Activated naive CD4-positive, alpha-beta T cell treated with anti-CD3 and anti-CD28 coated beads, Interleukin-2, amount 10 ng/mL, durations not matched to agents 7 days and 5 days (primary cell): ENCODE results near the gene GHR.
"Not testable (repeated sequence)": the region's sequence is repeated elsewhere in the genome, so short reads cannot be mapped to it uniquely, and the experiment has no call there.

Source experiments
- CTCF ChIA-PET: fragments of 350-600 bp; sonication (Branson Sonifier 250); formaldehyde crosslinking; loops from one replicate; lab custom pipeline; 2021; ENCODE audit warnings: antibody characterized with exemption; lab: Charles Lee
- DNase-seq: peaks from one replicate; pipeline ENCODE4 v3.0.0-alpha.2; 2020
- H3K27ac Mint-ChIP-seq: one replicate; pipeline ENCODE4 v1.8.0; 2021; ENCODE audit warnings: mild to moderate bottlenecking, moderate library complexity, mixed read lengths
- H3K27me3 Mint-ChIP-seq: one replicate; pipeline ENCODE4 v1.8.0; 2021; ENCODE audit warnings: mild to moderate bottlenecking, mixed read lengths
- H3K36me3 Mint-ChIP-seq: one replicate; pipeline ENCODE4 v1.8.0; 2021; ENCODE audit warnings: mixed read lengths
- H3K4me1 Mint-ChIP-seq: one replicate; pipeline ENCODE4 v1.8.0; 2021; ENCODE audit warnings: mixed read lengths
- H3K4me3 Mint-ChIP-seq: one replicate; pipeline ENCODE4 v1.8.0; 2021; ENCODE audit warnings: mild to moderate bottlenecking, moderate library complexity, mixed read lengths
- H3K9me3 Mint-ChIP-seq: one replicate; pipeline ENCODE4 v1.8.0; 2021; ENCODE audit warnings: mixed read lengths

Gene GHR

GRCh38 chr5:42701351-42702059 is 278.3 kb downstream of the GHR start:
- Mint-ChIP-seq H3K4me3 (no peak overlapping the region), H3K9me3 (no peaks in the 10 kb centered on the region), H3K36me3 (no peaks in the 10 kb centered on the region), H3K27me3 (no peaks in the 10 kb centered on the region), H3K4me1 (no peaks in the 10 kb centered on the region), H3K27ac (no peak overlapping the region)
- CTCF ChIA-PET, result no interaction called here
- DNase-seq, result no peak

- DNase-seq, result no peak
- H3K9me3 Mint-ChIP-seq, result no peaks in the 10 kb centered on the region
- no peak overlapping the region for H3K4me3 Mint-ChIP-seq
- H3K27me3 Mint-ChIP-seq, result no peaks in the 10 kb centered on the region
- no peaks in the 10 kb centered on the region for H3K4me1 Mint-ChIP-seq
- CTCF ChIA-PET, result no interaction called here
- no peaks in the 10 kb centered on the region for H3K36me3 Mint-ChIP-seq
- no peak overlapping the region for H3K27ac Mint-ChIP-seq
These were observed 280.0 kb downstream of the GHR start for GRCh38 chr5:42703238-42703637.

DNA sequence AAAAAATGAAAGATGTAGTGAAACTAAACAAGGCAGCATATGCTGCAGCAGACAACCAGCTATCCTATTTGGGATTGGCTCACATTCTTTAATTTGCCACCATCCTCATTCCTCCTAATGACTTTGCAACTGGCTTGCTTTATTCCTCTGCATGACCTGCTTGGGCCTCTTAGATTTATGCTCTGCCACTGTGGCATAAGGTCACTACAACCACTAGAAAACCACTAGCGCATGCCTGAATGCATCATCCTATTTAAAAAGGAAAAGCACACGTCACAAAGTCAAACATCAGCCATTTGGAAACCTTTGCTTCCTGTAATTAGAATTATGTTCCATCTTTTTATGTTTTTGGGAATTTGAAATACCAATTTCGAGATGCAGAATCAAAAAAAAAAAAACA is 292.5 kb downstream of the GHR start:
- Mint-ChIP-seq H3K36me3 (no peaks in the 10 kb centered on the region), H3K9me3 (no peaks in the 10 kb centered on the region), H3K4me1 (peaks cover 23% of the 10 kb centered on the region), H3K4me3 (no peak overlapping the region), H3K27ac (no peak overlapping the region), H3K27me3 (peaks cover 18% of the 10 kb centered on the region)
- no peak for DNase-seq
- CTCF ChIA-PET, result no interaction called here

- Mint-ChIP-seq H3K27ac (no peak overlapping the region), H3K4me1 (peaks cover 29% of the 10 kb centered on the region), H3K4me3 (no peak overlapping the region), H3K9me3 (no peaks in the 10 kb centered on the region), H3K36me3 (peaks cover 2% of the 10 kb centered on the region), H3K27me3 (peaks cover 36% of the 10 kb centered on the region)
- DNase-seq, result peak; percentile 30
- CTCF ChIA-PET, result no interaction called here
These were observed 295.4 kb downstream of the GHR start for GRCh38 chr5:42718591-42718990.

DNA sequence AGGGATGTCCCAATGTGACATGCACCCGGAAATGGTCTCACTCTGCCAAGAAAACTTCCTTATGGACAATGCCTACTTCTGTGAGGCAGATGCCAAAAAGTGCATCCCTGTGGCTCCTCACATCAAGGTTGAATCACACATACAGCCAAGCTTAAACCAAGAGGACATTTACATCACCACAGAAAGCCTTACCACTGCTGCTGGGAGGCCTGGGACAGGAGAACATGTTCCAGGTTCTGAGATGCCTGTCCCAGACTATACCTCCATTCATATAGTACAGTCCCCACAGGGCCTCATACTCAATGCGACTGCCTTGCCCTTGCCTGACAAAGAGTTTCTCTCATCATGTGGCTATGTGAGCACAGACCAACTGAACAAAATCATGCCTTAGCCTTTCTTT is 295.8 kb downstream of the GHR start:
- CTCF ChIA-PET, result no interaction called here
- no peak for DNase-seq
- Mint-ChIP-seq H3K4me1 (peaks cover 29% of the 10 kb centered on the region), H3K9me3 (no peaks in the 10 kb centered on the region), H3K4me3 (no peak overlapping the region), H3K27ac (no peak overlapping the region), H3K36me3 (peaks cover 2% of the 10 kb centered on the region), H3K27me3 (peaks cover 33% of the 10 kb centered on the region)

- CTCF ChIA-PET, result no interaction called here
- Mint-ChIP-seq H3K9me3 (no peaks in the 10 kb centered on the region), H3K36me3 (peaks cover 2% of the 10 kb centered on the region), H3K4me1 (peaks cover 29% of the 10 kb centered on the region), H3K27ac (no peak overlapping the region), H3K4me3 (no peak overlapping the region), H3K27me3 (peaks cover 31% of the 10 kb centered on the region)
- DNase-seq, result peak; percentile 39
These were observed 297.0 kb downstream of the GHR start for GRCh38 chr5:42720251-42720650.

DNA sequence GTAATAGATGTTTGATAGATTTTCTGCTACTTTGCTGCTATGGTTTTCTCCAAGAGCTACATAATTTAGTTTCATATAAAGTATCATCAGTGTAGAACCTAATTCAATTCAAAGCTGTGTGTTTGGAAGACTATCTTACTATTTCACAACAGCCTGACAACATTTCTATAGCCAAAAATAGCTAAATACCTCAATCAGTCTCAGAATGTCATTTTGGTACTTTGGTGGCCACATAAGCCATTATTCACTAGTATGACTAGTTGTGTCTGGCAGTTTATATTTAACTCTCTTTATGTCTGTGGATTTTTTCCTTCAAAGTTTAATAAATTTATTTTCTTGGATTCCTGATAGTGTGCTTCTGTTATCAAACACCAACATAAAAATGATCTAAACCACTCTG is 298.2 kb downstream of the GHR start:
- Mint-ChIP-seq H3K27me3 (peaks cover 38% of the 10 kb centered on the region), H3K27ac (no peak overlapping the region), H3K36me3 (peaks cover 2% of the 10 kb centered on the region), H3K4me3 (no peak overlapping the region), H3K9me3 (no peaks in the 10 kb centered on the region), H3K4me1 (peaks cover 29% of the 10 kb centered on the region)
- CTCF ChIA-PET, result no interaction called here
- DNase-seq, result no peak

DNA sequence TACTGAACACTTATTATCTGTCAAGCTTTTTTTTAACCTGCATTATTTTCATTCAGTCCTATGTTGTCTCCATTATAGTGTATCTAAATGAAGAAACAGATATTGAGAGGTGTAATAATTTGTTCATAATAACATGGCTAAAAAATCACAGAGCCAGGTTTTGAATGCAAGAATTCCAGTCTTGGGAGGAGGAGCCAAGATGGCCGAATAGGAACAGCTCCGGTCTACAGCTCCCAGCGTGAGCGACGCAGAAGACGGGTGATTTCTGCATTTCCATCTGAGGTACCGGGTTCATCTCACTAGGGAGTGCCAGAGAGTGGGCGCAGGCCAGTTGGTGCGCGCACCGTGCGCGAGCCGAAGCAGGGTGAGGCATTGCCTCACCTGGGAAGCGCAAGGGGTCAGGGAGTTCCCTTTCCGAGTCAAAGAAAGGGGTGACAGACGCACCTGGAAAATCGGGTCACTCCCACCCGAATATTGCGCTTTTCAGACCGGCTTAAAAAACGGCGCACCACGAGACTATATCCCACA is 311.4 kb downstream of the GHR start:
- H3K36me3 Mint-ChIP-seq, DNase-seq, CTCF ChIA-PET, H3K9me3 Mint-ChIP-seq, H3K27me3 Mint-ChIP-seq, H3K4me1 Mint-ChIP-seq, H3K27ac Mint-ChIP-seq, H3K4me3 Mint-ChIP-seq: not testable (repeated sequence)

- H3K9me3 Mint-ChIP-seq, result peaks cover 4% of the 10 kb centered on the region
- CTCF ChIA-PET, result interaction anchor here (0.7 to 0.9 kb wide), 2 partner anchors 26 to 157 kb away, joined by 3 to 4 read pairs; no protein-coding TSS in a partner anchor
These were observed 317.7 kb downstream of the GHR start for GRCh38 chr5:42740920-42741319.

GRCh38 chr5:42745426-42745825 is 322.2 kb downstream of the GHR start:
- H3K4me3 Mint-ChIP-seq, result no peak overlapping the region
- H3K9me3 Mint-ChIP-seq, result peaks cover 4% of the 10 kb centered on the region
- H3K36me3 Mint-ChIP-seq, result no peaks in the 10 kb centered on the region
- peaks cover 6% of the 10 kb centered on the region for H3K4me1 Mint-ChIP-seq
- CTCF ChIA-PET, result interaction anchor here (0.7 to 1.6 kb wide), 4 partner anchors 10 to 32 kb away, joined by 3 to 6 read pairs (median 3); no protein-coding TSS in a partner anchor
- no peak overlapping the region for H3K27ac Mint-ChIP-seq
- H3K27me3 Mint-ChIP-seq, result no peaks in the 10 kb centered on the region
- DNase-seq, result no peak

More at GRCh38 chr5:42740920-42741319, 317.7 kb downstream of the GHR start:
- Mint-ChIP-seq H3K4me3 (no peak overlapping the region), H3K27ac (no peak overlapping the region), H3K27me3 (no peaks in the 10 kb centered on the region), H3K36me3 (no peaks in the 10 kb centered on the region), H3K4me1 (no peaks in the 10 kb centered on the region)
- DNase-seq, result no peak

DNA sequence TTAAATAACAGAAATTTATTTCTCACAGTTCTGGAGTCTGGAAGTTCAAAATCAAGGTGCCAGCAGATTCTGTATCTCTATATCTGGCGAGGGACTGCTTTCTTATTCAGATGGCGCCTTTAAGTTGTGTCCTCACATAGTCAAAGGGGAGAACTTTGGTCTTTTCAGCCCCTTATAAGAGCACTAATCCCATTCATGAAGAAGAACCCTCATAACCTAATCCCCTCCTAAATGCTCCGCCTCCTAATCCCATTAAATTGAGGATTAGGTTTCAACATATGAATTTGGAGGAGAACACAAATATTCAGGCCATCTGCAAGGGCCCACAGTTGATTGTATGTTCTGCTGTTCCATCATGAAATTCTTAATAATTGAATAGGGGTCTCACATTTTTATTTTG is 322.6 kb downstream of the GHR start:
- no peak for DNase-seq
- CTCF ChIA-PET, result interaction anchor here (1.0 to 1.6 kb wide), 3 partner anchors 9 to 33 kb away, joined by 3 to 6 read pairs (median 3); no protein-coding TSS in a partner anchor
- no peak overlapping the region for H3K27ac Mint-ChIP-seq
- no peak overlapping the region for H3K4me3 Mint-ChIP-seq
- H3K9me3 Mint-ChIP-seq, result peaks cover 4% of the 10 kb centered on the region
- no peaks in the 10 kb centered on the region for H3K27me3 Mint-ChIP-seq
- peaks cover 6% of the 10 kb centered on the region for H3K4me1 Mint-ChIP-seq
- H3K36me3 Mint-ChIP-seq, result no peaks in the 10 kb centered on the region

DNA sequence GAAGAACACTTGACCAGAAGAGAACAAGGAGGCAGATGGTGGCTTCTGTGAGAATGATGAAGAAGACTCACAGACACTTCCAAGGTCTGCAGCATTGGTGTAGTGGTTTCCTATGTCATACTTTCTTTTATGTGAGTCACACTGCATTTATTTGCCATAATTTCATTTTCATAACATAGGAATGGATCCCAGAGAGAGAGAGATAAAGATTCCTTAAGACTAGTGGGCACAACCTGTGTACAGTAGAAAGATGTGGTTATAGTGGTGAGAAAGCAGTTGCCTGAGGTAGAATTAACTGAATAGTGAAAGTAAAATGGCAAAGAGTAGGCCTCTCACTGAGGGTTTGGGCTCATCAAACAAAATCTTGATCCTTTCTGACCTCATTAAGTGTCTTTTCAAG is 325.8 kb downstream of the GHR start:
- Mint-ChIP-seq H3K9me3 (no peaks in the 10 kb centered on the region), H3K4me1 (peaks cover 6% of the 10 kb centered on the region), H3K4me3 (no peak overlapping the region), H3K27ac (no peak overlapping the region), H3K36me3 (no peaks in the 10 kb centered on the region), H3K27me3 (no peaks in the 10 kb centered on the region)
- DNase-seq, result no peak
- CTCF ChIA-PET, result no interaction called here

GRCh38 chr5:42750507-42750906 is 327.3 kb downstream of the GHR start:
- Mint-ChIP-seq H3K4me3 (no peak overlapping the region), H3K36me3 (no peaks in the 10 kb centered on the region), H3K27ac (no peak overlapping the region), H3K27me3 (no peaks in the 10 kb centered on the region), H3K4me1 (peaks cover 6% of the 10 kb centered on the region), H3K9me3 (no peaks in the 10 kb centered on the region)
- CTCF ChIA-PET, result no interaction called here
- DNase-seq, result no peak

GRCh38 chr5:42751044-42751443 is 327.8 kb downstream of the GHR start:
- no peak for DNase-seq
- CTCF ChIA-PET, result no interaction called here
- H3K27ac Mint-ChIP-seq, result no peak overlapping the region
- peaks cover 6% of the 10 kb centered on the region for H3K4me1 Mint-ChIP-seq
- no peaks in the 10 kb centered on the region for H3K27me3 Mint-ChIP-seq
- no peak overlapping the region for H3K4me3 Mint-ChIP-seq
- H3K36me3 Mint-ChIP-seq, result no peaks in the 10 kb centered on the region
- H3K9me3 Mint-ChIP-seq, result no peaks in the 10 kb centered on the region

GRCh38 chr5:42753099-42753498 is 329.9 kb downstream of the GHR start:
- CTCF ChIA-PET, result no interaction called here
- H3K27ac Mint-ChIP-seq, result no peak overlapping the region
- H3K27me3 Mint-ChIP-seq, result peaks cover 12% of the 10 kb centered on the region
- no peaks in the 10 kb centered on the region for H3K36me3 Mint-ChIP-seq
- no peak overlapping the region for H3K4me3 Mint-ChIP-seq
- no peaks in the 10 kb centered on the region for H3K9me3 Mint-ChIP-seq
- no peak for DNase-seq
- peaks cover 19% of the 10 kb centered on the region for H3K4me1 Mint-ChIP-seq
